GM13977 (cell line): ENCODE results near the gene TBC1D19.
"Not testable (repeated sequence)": the region's sequence is repeated elsewhere in the genome, so short reads cannot be mapped to it uniquely, and the experiment has no call there.

ENCODE experiments used
- DNase-seq: peaks from one replicate; pipeline ENCODE4 v3.0.0; 2012; ENCODE audit warnings: low spot score
- in situ Hi-C: fragments of 300-500 bp; cut with MboI; formaldehyde crosslinking; loops from one replicate; pipeline ENCODE4 v1.12.0; 2022; ENCODE audit warnings: low sequenced_read_pairs, low pct_unique_long_range_greater_than_20kb, mixed read lengths, inconsistent platforms; ENCODE audit not compliant: unreplicated experiment
- TF ChIP-seq, protein P1 (sequence below): IDR thresholded peaks from 2 replicates; pipeline ENCODE4 v1.5.1; 2012; ENCODE audit warnings: mild to moderate bottlenecking, control low read depth; ENCODE audit not compliant: insufficient read depth; ENCODE audit errors: extremely low read depth, missing control alignments

Gene TBC1D19

DNA sequence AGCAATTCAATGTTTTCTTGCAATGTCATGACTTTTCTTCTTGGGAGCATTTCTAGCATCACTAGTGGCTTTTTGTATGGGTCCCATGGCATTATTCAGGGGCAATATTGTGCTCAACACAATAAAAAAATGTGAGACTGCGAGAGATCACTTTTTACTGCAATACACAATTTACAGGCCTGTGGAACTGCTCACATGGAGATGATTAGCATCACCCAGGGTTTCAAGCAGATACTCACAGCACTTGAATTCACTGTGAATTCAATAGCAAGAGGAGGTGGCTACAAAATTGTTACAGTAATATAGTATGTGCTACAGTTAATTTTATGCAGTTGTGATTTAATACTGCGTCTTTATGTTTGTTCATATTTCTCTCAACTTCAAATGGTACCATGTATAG, 50.4 kb downstream of the TBC1D19 start:
- in situ Hi-C loops: no loop called here

DNA sequence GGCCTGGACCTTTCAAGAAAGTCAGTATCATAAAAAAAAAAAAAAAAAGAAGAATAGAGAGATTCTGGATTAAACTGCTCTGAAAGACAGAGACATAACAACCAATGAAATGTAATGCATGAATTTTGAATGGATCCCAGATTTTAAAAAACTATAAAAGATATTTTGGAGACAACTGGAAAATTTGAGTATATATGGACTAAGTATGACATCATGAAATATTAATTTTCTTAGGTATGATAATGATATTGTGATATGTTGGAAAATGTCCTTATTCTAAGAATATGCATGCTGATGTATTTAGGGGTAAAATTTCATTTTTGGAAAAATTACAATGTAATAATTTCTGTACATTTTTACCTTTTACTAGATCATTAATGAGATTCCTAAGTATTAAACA, 52.6 kb downstream of the TBC1D19 start:
- no peak for DNase-seq
- TF ChIP-seq, protein P1, sequence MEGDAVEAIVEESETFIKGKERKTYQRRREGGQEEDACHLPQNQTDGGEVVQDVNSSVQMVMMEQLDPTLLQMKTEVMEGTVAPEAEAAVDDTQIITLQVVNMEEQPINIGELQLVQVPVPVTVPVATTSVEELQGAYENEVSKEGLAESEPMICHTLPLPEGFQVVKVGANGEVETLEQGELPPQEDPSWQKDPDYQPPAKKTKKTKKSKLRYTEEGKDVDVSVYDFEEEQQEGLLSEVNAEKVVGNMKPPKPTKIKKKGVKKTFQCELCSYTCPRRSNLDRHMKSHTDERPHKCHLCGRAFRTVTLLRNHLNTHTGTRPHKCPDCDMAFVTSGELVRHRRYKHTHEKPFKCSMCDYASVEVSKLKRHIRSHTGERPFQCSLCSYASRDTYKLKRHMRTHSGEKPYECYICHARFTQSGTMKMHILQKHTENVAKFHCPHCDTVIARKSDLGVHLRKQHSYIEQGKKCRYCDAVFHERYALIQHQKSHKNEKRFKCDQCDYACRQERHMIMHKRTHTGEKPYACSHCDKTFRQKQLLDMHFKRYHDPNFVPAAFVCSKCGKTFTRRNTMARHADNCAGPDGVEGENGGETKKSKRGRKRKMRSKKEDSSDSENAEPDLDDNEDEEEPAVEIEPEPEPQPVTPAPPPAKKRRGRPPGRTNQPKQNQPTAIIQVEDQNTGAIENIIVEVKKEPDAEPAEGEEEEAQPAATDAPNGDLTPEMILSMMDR: no peak
- in situ Hi-C loops: no loop called here

More for the DNA sequence above, 50.4 kb downstream of the TBC1D19 start:
- no peak for DNase-seq
- TF ChIP-seq, protein P1: no peak

DNA sequence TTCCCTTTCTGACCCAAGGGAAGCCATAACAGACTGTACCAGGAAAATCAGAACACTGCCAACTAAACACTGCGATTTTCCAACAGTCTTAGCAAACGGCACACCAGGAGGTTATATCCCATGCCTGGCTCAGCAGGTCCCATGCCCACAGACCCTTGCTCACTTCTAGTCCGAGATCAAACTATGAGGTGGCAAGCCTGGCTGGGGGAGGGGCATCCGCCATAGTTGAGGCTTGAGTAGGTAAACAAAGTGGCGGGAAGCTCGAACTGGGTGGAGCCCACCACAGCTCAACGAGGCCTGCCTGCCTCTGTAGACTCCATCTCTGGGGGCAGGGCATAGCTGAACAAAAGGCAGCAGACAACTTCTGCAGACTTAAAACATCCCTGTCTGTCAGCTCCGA, 56.8 kb downstream of the TBC1D19 start:
- in situ Hi-C loops, DNase-seq: not testable (repeated sequence)

DNA sequence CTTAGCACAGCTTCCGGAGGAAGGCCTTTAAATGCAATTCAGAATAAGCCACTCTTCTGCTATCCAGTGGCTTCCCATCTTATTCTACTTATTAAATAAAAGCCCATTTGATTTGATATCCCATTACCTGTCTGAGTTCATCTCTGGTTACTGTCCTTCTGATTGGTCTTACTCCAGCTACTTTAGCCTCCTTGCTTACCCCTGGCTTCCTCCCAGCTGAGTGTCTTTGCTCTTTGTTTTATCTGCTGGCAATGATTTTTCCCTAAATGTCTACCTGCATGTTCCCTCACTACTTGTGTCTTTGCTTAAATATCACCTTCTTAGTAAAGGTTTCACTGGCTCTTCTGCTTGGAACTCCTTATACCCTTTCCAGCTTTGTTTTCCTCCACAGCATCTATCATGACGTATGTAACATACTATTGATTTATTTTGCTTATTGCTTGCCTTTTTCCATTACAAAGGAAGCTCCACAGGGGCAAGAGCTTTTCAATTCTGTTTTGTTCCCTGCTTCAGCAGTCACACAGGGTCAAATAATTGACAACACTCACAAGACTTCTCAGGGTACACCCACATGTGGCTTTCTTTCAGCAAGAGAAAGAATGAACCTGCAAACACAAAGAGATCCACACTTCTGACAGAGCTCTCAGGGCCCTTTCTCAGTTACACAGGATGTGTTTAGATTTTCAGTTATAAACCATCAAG, 63.8 kb downstream of the TBC1D19 start:
- DNase-seq: no peak
- TF ChIP-seq, protein P1: no peak
- in situ Hi-C loops: no loop called here

DNA sequence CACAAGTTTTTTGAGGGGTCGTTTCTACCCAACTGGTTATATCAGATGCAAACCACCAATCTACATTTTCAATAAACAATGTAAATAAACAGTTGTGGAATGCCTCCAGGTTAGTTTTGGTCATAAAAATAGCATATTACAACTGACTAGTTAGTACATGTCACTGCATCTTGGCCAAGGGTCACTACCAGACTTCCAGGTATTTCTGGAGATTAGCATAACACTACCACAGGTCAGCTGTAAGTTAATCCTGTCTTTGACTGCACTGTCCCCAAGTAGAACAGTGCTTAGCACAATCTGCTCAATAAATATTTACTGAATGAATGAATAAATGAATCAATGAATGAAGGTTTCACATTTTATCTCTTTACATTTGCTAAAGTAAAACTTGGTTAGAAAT, 64.4 kb downstream of the TBC1D19 start:
- in situ Hi-C loops: no loop called here
- DNase-seq: no peak
- TF ChIP-seq, protein P1: no peak

DNA sequence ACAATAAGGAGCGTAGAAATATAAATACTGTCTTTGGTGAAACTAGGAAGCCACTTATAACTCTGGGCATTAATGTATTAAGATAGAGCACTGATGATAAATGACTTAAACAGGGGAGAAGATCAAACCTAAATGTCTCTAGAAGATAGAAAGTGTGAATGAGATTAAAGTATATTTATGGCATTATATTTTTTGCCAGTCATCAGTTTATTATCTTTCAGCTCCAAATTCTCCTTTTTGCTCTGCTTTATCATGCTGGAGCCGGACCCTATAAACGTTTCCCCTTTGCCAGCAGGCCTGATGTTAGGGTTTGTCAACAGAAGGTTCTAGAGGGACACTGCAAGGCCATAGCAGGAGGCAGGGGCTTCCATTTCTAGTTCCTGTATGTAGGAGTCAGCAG, 76.4 kb downstream of the TBC1D19 start:
- no peak for DNase-seq
- TF ChIP-seq, protein P1: no peak
- in situ Hi-C loops: no loop called here

DNA sequence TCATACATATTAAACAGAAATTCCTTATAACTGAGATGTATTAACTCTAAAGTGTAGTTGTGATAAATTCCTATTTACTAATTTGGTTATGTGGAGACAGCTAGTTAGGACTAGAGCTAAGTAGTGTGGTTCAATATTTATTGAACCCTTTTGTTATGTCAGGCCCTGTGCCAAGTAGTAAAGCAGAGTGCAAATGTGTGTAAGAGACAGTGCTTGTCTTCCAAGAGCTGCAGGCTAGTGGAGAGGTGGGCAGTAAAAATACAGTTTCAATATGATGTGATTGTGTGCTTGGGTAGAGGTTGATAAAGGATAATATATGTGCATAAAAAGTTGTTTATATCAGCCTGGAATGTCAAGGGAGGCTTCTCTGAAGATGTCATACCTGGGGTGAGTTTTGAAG, 80.0 kb downstream of the TBC1D19 start:
- no peak for DNase-seq
- in situ Hi-C loops: no loop called here
- TF ChIP-seq, protein P1: no peak
